ENCODE data around the gene DDB1. TPM values are rescaled to one million over a fixed set of nuclear protein-coding genes. Genes with fewer than 3 reads are reported as not detected.

Gene DDB1
- total RNA-seq, 2 donors from 2014 or later, result 244 to 251 TPM

- H3K36me3 ChIP-seq (ENCODE audit: control insufficient read depth, insufficient read depth, low read length), result peaks cover 94% of the 10 kb centered on the region
- no peaks in the 10 kb centered on the region for H3K9me3 Mint-ChIP-seq
- H3K27ac ChIP-seq (ENCODE audit: low read depth, low read length), result no peak overlapping the region
- H3K27me3 ChIP-seq (ENCODE audit: control insufficient read depth, insufficient read depth, low read length, poor library complexity, severe bottlenecking), result no peaks in the 10 kb centered on the region
- H3K4me1 Mint-ChIP-seq, result no peaks in the 10 kb centered on the region
- peaks cover 33% of the 10 kb centered on the region for H3K36me3 Mint-ChIP-seq (ENCODE audit: low read depth)
- H3K9ac ChIP-seq (ENCODE audit: extremely low read depth, low read length, poor library complexity, severe bottlenecking), result no peak overlapping the region
- H3K4me3 ChIP-seq (ENCODE audit: low read length), result no peak overlapping the region
- H3K4me3 Mint-ChIP-seq, result no peak overlapping the region
- 94 to 95% methylated on average over 1 of the region's 1 CpG for WGBS, 2 experiments (ENCODE audit: insufficient coverage in 1 of 2, insufficient read length in 1 of 2)
- no peaks in the 10 kb centered on the region for H3K9me3 ChIP-seq (ENCODE audit: control insufficient read depth, low read length)
- no peaks in the 10 kb centered on the region for H3K4me1 ChIP-seq (ENCODE audit: control insufficient read depth, insufficient read depth, low read length)
- no peaks in the 10 kb centered on the region for H3K27me3 Mint-ChIP-seq (ENCODE audit: insufficient read depth)
- no peak for DNase-seq
- H3K27ac Mint-ChIP-seq, result no peak overlapping the region
- TF ChIP-seq CTCF (conservative IDR thresholded peaks at IDR 0.05), result no peak
These were observed 25.6 kb downstream of the DDB1 start for GRCh38 chr11:61307354-61307753.

GRCh38 chr11:61306221-61306620 is 26.7 kb downstream of the DDB1 start:
- Histone ChIP-seq H3K9ac (ENCODE audit: extremely low read depth, low read length, poor library complexity, severe bottlenecking) (no peak overlapping the region), H3K4me3 (ENCODE audit: low read length) (no peak overlapping the region), H3K27ac (ENCODE audit: low read depth, low read length) (no peak overlapping the region), H3K4me1 (ENCODE audit: control insufficient read depth, insufficient read depth, low read length) (no peaks in the 10 kb centered on the region), H3K27me3 (ENCODE audit: control insufficient read depth, insufficient read depth, low read length, poor library complexity, severe bottlenecking) (no peaks in the 10 kb centered on the region), H3K9me3 (ENCODE audit: control insufficient read depth, low read length) (no peaks in the 10 kb centered on the region), H3K36me3 (ENCODE audit: control insufficient read depth, insufficient read depth, low read length) (peaks cover 94% of the 10 kb centered on the region)
- 97 to 100% methylated on average over 1 of the region's 1 CpG for WGBS, 2 experiments (ENCODE audit: insufficient coverage in 1 of 2, insufficient read length in 1 of 2)
- Mint-ChIP-seq H3K4me1 (no peaks in the 10 kb centered on the region), H3K4me3 (no peak overlapping the region), H3K27me3 (ENCODE audit: insufficient read depth) (no peaks in the 10 kb centered on the region), H3K36me3 (ENCODE audit: low read depth) (peaks cover 36% of the 10 kb centered on the region), H3K9me3 (no peaks in the 10 kb centered on the region), H3K27ac (no peak overlapping the region)
- no peak for TF ChIP-seq CTCF (conservative IDR thresholded peaks at IDR 0.05)
- DNase-seq, result no peak

GRCh38 chr11:61305417-61305816 is 27.5 kb downstream of the DDB1 start:
- Histone ChIP-seq H3K4me1 (ENCODE audit: control insufficient read depth, insufficient read depth, low read length) (no peaks in the 10 kb centered on the region), H3K36me3 (ENCODE audit: control insufficient read depth, insufficient read depth, low read length) (peaks cover 95% of the 10 kb centered on the region), H3K27me3 (ENCODE audit: control insufficient read depth, insufficient read depth, low read length, poor library complexity, severe bottlenecking) (no peaks in the 10 kb centered on the region), H3K27ac (ENCODE audit: low read depth, low read length) (no peak overlapping the region), H3K9me3 (ENCODE audit: control insufficient read depth, low read length) (no peaks in the 10 kb centered on the region), H3K4me3 (ENCODE audit: low read length) (no peak overlapping the region), H3K9ac (ENCODE audit: extremely low read depth, low read length, poor library complexity, severe bottlenecking) (no peak overlapping the region)
- no peak overlapping the region for H3K27ac Mint-ChIP-seq
- DNase-seq, result no peak
- no peaks in the 10 kb centered on the region for H3K9me3 Mint-ChIP-seq
- H3K36me3 Mint-ChIP-seq (ENCODE audit: low read depth), result peaks cover 44% of the 10 kb centered on the region
- H3K4me1 Mint-ChIP-seq, result no peaks in the 10 kb centered on the region
- 88 to 94% methylated on average over 6 to 7 of the region's 7 CpGs for WGBS, 2 experiments (ENCODE audit: insufficient coverage in 1 of 2, insufficient read length in 1 of 2)
- H3K27me3 Mint-ChIP-seq (ENCODE audit: insufficient read depth), result no peaks in the 10 kb centered on the region
- TF ChIP-seq CTCF (conservative IDR thresholded peaks at IDR 0.05), result no peak
- H3K4me3 Mint-ChIP-seq, result no peak overlapping the region
